Spleen (tissue), 11 donors: ENCODE data around the gene GRIK4. TPM values are rescaled to one million over a fixed set of nuclear protein-coding genes. Genes with fewer than 3 reads are reported as not detected.
"Not testable (repeated sequence)": the region's sequence is repeated elsewhere in the genome, so short reads cannot be mapped to it uniquely, and the experiment has no call there.

Experiments
- DNase-seq: peaks from one replicate; pipeline ENCODE4 v3.0.0-alpha.2; 2020
- H3K27ac ChIP-seq, 8 donors: fragments of 200-600 bp; sonication (generic) in 7 of 8; 1 replicate in 4 of 8; 2 replicates in 4 of 8; pipeline versions ENCODE4 v1.5.0 to v1.8.0; 2016 to 2021; ENCODE audit warnings: inconsistent platforms in 4 of 8, mild to moderate bottlenecking in 4 of 8, moderate library complexity in 1 of 8
- H3K27me3 ChIP-seq, 7 donors: fragments of 200-600 bp; sonication (generic) in 6 of 7; replicated peaks in 1 of 7; 1 replicate in 4 of 7; 2 replicates in 3 of 7; pipeline versions ENCODE4 v1.5.0 to v1.8.0; 2016 to 2021; ENCODE audit warnings: inconsistent platforms in 3 of 7, mild to moderate bottlenecking in 1 of 7
- H3K36me3 ChIP-seq, 6 donors: fragments of 200-600 bp; sonication (generic) in 5 of 6; 1 replicate in 4 of 6; 2 replicates in 2 of 6; pipeline versions ENCODE4 v1.5.0 to v1.8.0; 2016 to 2021; ENCODE audit warnings: inconsistent platforms in 2 of 6
- H3K4me1 ChIP-seq, 6 donors: fragments of 200-600 bp; sonication (generic) in 5 of 6; 1 replicate in 3 of 6; 2 replicates in 3 of 6; pipeline versions ENCODE4 v1.5.0 to v1.8.0; 2016 to 2021; ENCODE audit warnings: inconsistent platforms in 3 of 6
- H3K4me3 ChIP-seq, 8 donors: fragments of 200-600 bp; sonication (generic) in 7 of 8; 1 replicate in 4 of 8; 2 replicates in 4 of 8; pipeline versions ENCODE4 v1.5.0 to v1.8.0; 2016 to 2021; ENCODE audit warnings: inconsistent platforms in 4 of 8, mild to moderate bottlenecking in 4 of 8, moderate library complexity in 2 of 8
- H3K9me3 ChIP-seq, 8 donors: fragments of 200-600 bp; sonication (generic) in 7 of 8; 1 replicate in 4 of 8; 2 replicates in 4 of 8; pipeline versions ENCODE4 v1.5.0 to v1.8.0; 2016 to 2021; ENCODE audit warnings: inconsistent platforms in 4 of 8
- POLR2A ChIP-seq, 3 donors: fragments of 450-650 bp; IDR thresholded peaks; one replicate each; pipeline ENCODE4 v1.5.1; 2017; ENCODE audit warnings: antibody characterized with exemption in 3 of 3, mild to moderate bottlenecking in 1 of 3
- POLR2AphosphoS5 ChIP-seq, 3 donors: sonication (generic); formaldehyde crosslinking; IDR thresholded peaks; one replicate each; pipeline ENCODE4 v1.5.1; 2017; ENCODE audit warnings: antibody characterized with exemption in 3 of 3
- WGBS, 5 donors: extraction: QIAGEN DNeasy Blood & Tissue Kit in 3 of 5; methylation state at CpG; one replicate each; pipeline versions ENCODE4 v1.1.5 to v1.1.7; 2013 to 2018; 5-methylcytosine and 5-hydroxymethylcytosine counted together
- intact Hi-C: fragments of 100-400 bp; cut with DNase I; formaldehyde crosslinking; loops from one replicate; pipeline ENCODE4 v1.15.0; 2023; ENCODE audit warnings: low total_unique reads
- polyA plus RNA-seq, 3 donors: library from polyadenylated mRNA; stranded (reverse); fragments of 200-250 nt; gene quantifications; one replicate each; pipeline ENCODE4 v1.2.1, GENCODE V29; 2013
- total RNA-seq, 7 donors: library from RNA; depleted of rRNA in 3 of 7; stranded (reverse); fragments of >200 nt in 3 of 7; fragmentation: NEBNext Ultra II Directional in 4 of 7; extraction: Animal tissue kit (Norgen Biotek cat#: 25700) in 4 of 7; gene quantifications; one replicate each; pipeline versions ENCODE4 v1.1.0 to v1.2.1, GENCODE V29; 2016 to 2021
- TF ChIP-seq, protein P1 (sequence below), 11 experiments: fragments of 200-600 bp in 7 of 11; fragments of 450-650 bp in 4 of 11; sonication (generic) in 4 of 11; IDR thresholded peaks in 8 of 11; conservative IDR thresholded peaks in 3 of 11; 1 replicate in 7 of 11; 2 replicates in 4 of 11; pipeline versions ENCODE4 v1.4.0 to v1.8.0; 2016 to 2021; ENCODE audit warnings: antibody characterized with exemption in 11 of 11, inconsistent platforms in 4 of 11, mild to moderate bottlenecking in 1 of 11
- donor health status: healthy with polysubstance abuse.
- donor health status: DM: no; HTN: no; CAD: no; lungs with moderate emphysema.
- donor health status: DM: no; HTN: no; CAD: no.
- donor health status: Bipolar disorder and iron deficiency.
- donor health status: healthy.
- donor health status: DM: no; HTN: no; CAD: no.
- donor health status: DM: yes; HTN: yes; CAD: no.

The GRIK4 gene
- total and polyA plus RNA-seq, 10 donors = 0.04 to 2.4 (median 0.59) TPM

DNA sequence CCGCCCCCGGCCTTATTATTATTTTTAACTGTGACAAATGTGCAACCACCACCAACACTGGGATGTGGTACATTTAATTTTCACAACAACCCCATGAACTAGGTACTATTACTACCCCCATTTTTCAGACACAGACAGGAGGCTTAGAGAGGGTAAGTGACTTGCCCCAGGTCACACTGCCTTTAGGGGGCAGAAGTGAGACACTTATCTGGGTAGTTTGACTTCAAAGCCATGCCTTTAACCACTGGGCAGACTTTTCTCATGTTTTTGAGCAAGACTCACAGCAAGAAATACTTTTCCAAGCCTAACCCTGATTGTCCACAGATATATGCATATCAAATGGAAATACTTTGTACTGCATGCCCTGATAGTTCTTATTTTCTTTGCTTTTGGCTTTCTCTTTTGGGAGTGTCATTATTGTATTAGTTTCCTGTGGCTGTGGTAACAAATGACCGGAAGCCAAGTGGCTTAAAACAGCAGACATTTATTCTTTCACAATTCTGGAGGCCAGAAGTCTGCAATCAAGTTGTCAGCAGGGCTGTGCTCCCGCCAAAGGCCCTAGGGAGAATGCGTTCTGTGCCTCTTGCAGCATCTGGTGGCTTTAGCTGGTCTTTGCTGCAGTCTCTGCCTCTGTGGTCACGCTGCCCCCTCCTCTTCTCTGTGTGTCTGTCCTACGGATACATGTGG, 110.8 kb downstream of the GRIK4 start:
- TF ChIP-seq POLR2A (IDR thresholded peaks at IDR 0.05) = no peak
- TF ChIP-seq POLR2AphosphoS5 (IDR thresholded peaks at IDR 0.05) = no peak
- TF ChIP-seq, protein P1, sequence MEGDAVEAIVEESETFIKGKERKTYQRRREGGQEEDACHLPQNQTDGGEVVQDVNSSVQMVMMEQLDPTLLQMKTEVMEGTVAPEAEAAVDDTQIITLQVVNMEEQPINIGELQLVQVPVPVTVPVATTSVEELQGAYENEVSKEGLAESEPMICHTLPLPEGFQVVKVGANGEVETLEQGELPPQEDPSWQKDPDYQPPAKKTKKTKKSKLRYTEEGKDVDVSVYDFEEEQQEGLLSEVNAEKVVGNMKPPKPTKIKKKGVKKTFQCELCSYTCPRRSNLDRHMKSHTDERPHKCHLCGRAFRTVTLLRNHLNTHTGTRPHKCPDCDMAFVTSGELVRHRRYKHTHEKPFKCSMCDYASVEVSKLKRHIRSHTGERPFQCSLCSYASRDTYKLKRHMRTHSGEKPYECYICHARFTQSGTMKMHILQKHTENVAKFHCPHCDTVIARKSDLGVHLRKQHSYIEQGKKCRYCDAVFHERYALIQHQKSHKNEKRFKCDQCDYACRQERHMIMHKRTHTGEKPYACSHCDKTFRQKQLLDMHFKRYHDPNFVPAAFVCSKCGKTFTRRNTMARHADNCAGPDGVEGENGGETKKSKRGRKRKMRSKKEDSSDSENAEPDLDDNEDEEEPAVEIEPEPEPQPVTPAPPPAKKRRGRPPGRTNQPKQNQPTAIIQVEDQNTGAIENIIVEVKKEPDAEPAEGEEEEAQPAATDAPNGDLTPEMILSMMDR (IDR thresholded peaks at IDR 0.05 in 8 of 11, conservative IDR thresholded peaks at IDR 0.05 in 3 of 11) = no peak
- intact Hi-C loops = no loop called here
- no peak for DNase-seq
- Histone ChIP-seq H3K27me3 (peaks cover 0 to 5% (median 0%) of the 10 kb centered on the region in 7 donors), H3K4me1 (no peaks in the 10 kb centered on the region), H3K9me3 (peaks cover 0 to 23% (median 20%) of the 10 kb centered on the region in 8 donors), H3K36me3 (no peaks in the 10 kb centered on the region), H3K27ac (no peak overlapping the region), H3K4me3 (no peak overlapping the region)
- 48 to 74% (median 65%) methylated on average over 7 of the region's 7 CpGs for WGBS, 5 donors

DNA sequence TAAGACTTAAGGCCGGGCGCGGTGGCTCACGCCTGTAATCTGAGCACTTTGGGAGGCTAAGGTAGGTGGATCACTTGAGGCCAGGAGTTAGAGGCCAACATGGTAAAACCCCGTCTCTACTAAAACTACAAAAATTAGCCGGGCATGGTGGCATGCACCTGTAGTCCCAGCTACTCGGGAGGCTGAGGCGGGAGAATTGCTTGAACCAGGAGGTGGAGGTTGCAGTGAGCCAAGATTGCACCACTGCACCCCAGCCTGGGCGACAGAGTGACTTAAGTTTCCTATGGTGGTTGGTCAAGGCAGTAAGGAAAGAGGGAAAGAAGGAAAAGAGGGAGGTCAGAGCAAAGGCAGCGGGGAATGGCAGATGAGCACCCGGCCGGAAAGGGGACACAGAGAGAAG, 113.4 kb downstream of the GRIK4 start:
- H3K27ac ChIP-seq, H3K4me3 ChIP-seq, H3K9me3 ChIP-seq, intact Hi-C loops, H3K4me1 ChIP-seq, DNase-seq, H3K27me3 ChIP-seq, H3K36me3 ChIP-seq: not testable (repeated sequence)
- WGBS, 5 donors = 91 to 98% (median 94%) methylated on average over 12 of the region's 12 CpGs

DNA sequence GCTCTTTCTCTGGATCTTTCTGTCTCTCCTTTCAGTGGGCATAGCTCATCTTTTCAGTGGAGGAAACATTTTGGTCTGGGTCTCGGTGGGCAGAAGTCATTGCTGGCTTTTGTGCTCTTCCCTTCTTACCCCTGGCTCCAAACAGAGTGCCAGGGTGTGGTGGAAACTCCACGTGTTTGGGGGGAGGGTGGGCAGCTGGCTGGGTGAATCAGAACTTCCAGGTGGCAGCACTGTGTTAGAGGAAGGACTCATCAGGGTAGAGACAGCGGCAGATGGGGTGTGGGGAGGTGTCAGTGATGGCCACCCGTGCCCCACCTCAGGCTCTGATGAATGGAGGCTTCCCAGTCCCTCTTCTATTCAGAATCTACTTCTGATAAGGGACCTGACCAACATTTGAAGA, 114.0 kb downstream of the GRIK4 start:
- WGBS, 5 donors = 53 to 65% (median 60%) methylated on average over 4 of the region's 4 CpGs

DNA sequence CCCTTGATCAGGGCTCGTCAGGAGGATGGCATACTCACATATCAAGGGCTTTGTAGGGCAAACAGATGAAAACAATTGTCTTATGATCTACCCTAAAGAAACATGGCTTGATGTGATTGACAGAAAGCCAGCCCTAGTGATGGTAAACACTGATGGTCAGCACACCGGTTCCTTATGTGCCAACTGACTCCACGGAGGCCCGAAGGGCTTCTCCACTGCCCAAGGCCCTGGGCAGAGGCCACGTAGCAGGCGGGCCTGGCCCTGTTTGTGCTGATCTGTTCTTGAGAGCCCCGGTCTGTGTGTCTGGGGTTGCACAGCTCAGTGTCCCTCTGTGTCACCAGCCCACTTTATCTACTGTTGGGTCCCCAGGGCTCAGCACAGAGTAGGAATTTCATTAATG, 115.2 kb downstream of the GRIK4 start:
- Histone ChIP-seq H3K27me3 (peaks cover 0 to 5% (median 0%) of the 10 kb centered on the region in 7 donors), H3K9me3 (no peaks in the 10 kb centered on the region), H3K4me3 (no peak overlapping the region), H3K27ac (no peak overlapping the region), H3K4me1 (no peaks in the 10 kb centered on the region), H3K36me3 (no peaks in the 10 kb centered on the region)
- intact Hi-C loops = no loop called here
- 66 to 91% (median 87%) methylated on average over 5 to 7 of the region's 7 CpGs for WGBS, 5 donors
- TF ChIP-seq POLR2AphosphoS5 (IDR thresholded peaks at IDR 0.05) = no peak
- no peak for DNase-seq

More for the DNA sequence above, 114.0 kb downstream of the GRIK4 start:
- Histone ChIP-seq H3K27ac (no peak overlapping the region), H3K36me3 (no peaks in the 10 kb centered on the region), H3K4me1 (no peaks in the 10 kb centered on the region), H3K9me3 (no peaks in the 10 kb centered on the region), H3K4me3 (no peak overlapping the region), H3K27me3 (peaks cover 0 to 5% (median 0%) of the 10 kb centered on the region in 7 donors)
- TF ChIP-seq POLR2AphosphoS5 (IDR thresholded peaks at IDR 0.05) (no peak), POLR2A (IDR thresholded peaks at IDR 0.05) (no peak)
- TF ChIP-seq, protein P1 (IDR thresholded peaks at IDR 0.05 in 8 of 11, conservative IDR thresholded peaks at IDR 0.05 in 3 of 11) = no peak
- intact Hi-C loops = no loop called here
- no peak for DNase-seq

DNA sequence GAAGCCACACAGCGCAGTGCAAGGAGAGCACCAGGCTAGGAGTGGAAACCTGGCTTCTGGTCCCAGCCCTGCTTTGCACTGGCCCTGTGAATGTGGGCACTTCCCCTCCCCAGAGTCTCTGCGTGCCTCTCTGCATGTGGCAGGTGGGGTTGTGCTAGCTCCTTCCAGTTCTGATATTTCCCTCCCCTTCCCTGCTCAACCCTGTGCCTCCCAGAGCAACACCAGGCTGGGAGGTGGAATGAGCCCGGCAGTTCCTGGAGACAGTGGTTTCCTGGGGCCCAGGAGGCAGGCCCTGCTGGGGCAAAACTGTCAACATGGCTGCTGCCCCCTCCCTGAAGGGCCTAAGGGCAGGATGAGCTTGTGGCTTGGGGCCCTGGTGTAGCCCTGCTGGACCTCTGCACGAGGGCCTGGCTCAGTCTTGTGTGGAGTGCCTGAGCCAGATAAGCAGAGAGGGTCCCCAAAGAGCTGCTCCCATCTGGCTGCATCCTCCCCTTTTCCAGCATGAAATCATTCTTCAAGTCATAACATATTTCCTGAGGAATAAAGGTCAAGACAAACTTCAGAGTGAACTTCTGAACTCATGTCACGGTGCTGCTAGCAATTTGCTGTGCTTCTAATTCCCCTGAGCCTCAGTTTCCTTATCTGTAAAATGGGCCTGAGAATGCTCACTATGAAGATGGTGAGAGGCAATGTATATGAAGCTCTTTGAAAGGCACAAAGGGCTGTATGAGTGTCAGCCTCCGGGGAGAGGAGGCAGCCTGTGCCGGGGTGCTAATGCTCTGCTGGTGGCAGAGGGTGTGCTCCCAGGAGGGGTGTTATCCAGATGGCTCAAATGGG, 116.0 kb downstream of the GRIK4 start:
- Histone ChIP-seq H3K27ac (no peak overlapping the region), H3K4me1 (no peaks in the 10 kb centered on the region), H3K4me3 (no peak overlapping the region), H3K36me3 (no peaks in the 10 kb centered on the region), H3K27me3 (peaks cover 0 to 7% (median 0%) of the 10 kb centered on the region in 7 donors), H3K9me3 (no peaks in the 10 kb centered on the region)
- WGBS, 5 donors = 65 to 81% (median 76%) methylated on average over 5 to 7 of the region's 7 CpGs
- no peak for DNase-seq
- TF ChIP-seq POLR2AphosphoS5 (IDR thresholded peaks at IDR 0.05) (no peak), POLR2A (IDR thresholded peaks at IDR 0.05) (no peak)
- TF ChIP-seq, protein P1 (IDR thresholded peaks at IDR 0.05 in 8 of 11, conservative IDR thresholded peaks at IDR 0.05 in 3 of 11) = no peak
- intact Hi-C loops = no loop called here
